Pancreas (tissue), 10 donors: ENCODE data around the gene PITHD1. TPM values are rescaled to one million over a fixed set of nuclear protein-coding genes. Genes with fewer than 3 reads are reported as not detected.
A peak's percentile ranks its signal among the peaks of the same experiment; 100 is the strongest.

Source experiments
- ATAC-seq, 4 donors: fragments of 200-7000 bp; cut with Tn5 transposase; one replicate each; pipeline versions ENCODE4 v1.8.0 to v1.9.1; 2020; ENCODE audit warnings: mild to moderate bottlenecking in 4 of 4, moderate library complexity in 4 of 4
- DNase-seq, 6 donors: peaks; one replicate each; pipeline ENCODE4 v3.0.0-alpha.2; 2020
- FAIRE-seq: peaks from 2 replicates; lab custom pipeline; 2012; peaks lifted over from hg19 to GRCh38; lab: Jason Lieb, UNC
- H3K27ac ChIP-seq, 4 donors: fragments of 200-600 bp; sonication (generic); 1 replicate in 3 of 4; 2 replicates in 1 of 4; pipeline versions ENCODE4 v1.5.0 to v1.8.0; 2020
- H3K27me3 ChIP-seq, 4 donors: fragments of 200-600 bp; one replicate each; pipeline ENCODE4 v1.8.0; 2021
- H3K36me3 ChIP-seq, 3 donors: fragments of 200-600 bp; sonication (generic) in 1 of 3; one replicate each; pipeline versions ENCODE4 v1.5.0 to v1.8.0; 2020 to 2021
- H3K4me1 ChIP-seq, 3 donors: fragments of 200-600 bp; one replicate each; pipeline ENCODE4 v1.8.0; 2021
- H3K4me3 ChIP-seq, 4 donors: fragments of 200-600 bp; sonication (generic) in 2 of 4; one replicate each; pipeline versions ENCODE4 v1.5.0 to v1.8.0; 2020 to 2021
- H3K9me3 ChIP-seq, 4 donors: fragments of 200-600 bp; one replicate each; pipeline ENCODE4 v1.8.0; 2021
- CTCF ChIP-seq, 4 donors: fragments of 200-600 bp; sonication (generic) in 3 of 4; IDR thresholded peaks; one replicate each; pipeline versions ENCODE4 v1.5.0 to v1.8.0; 2021; ENCODE audit warnings: antibody characterized with exemption in 4 of 4
- WGBS, 2 donors: extraction: QIAGEN DNeasy Blood & Tissue Kit; methylation state at CpG; one replicate each; pipeline ENCODE4 v1.1.7; 2013; 5-methylcytosine and 5-hydroxymethylcytosine counted together
- intact Hi-C, 3 donors: fragments of 100-400 bp; cut with DNase I; formaldehyde crosslinking; loops; one replicate each; pipeline versions ENCODE4 v1.11.1 to v1.14.2; 2022
- polyA plus RNA-seq, 2 donors: library from polyadenylated mRNA; stranded (reverse); fragments of 200-250 nt; gene quantifications; one replicate each; pipeline ENCODE4 v1.2.3, GENCODE V29; 2013
- total RNA-seq, 6 donors: library from RNA; stranded (reverse); fragmentation: NEBNext Ultra II Directional in 4 of 6; extraction: Animal tissue kit (Norgen Biotek cat#: 25700) in 4 of 6; gene quantifications; one replicate each; pipeline versions ENCODE4 v1.2.1 to v1.2.4, GENCODE V29; 2021 to 2023
- donor health status: healthy with polysubstance abuse.
- donor health status: DM: no; HTN: no; CAD: no; lungs with moderate emphysema.
- donor health status: DM: no; HTN: no; CAD: no.
- donor health status: control.
- donor health status: control.
- donor health status: Bipolar disorder and iron deficiency.
- donor health status: DM: yes; HTN: yes; CAD: no.
- donor health status: DM: no; HTN: no; CAD: no.
- donor health status: DM: no; HTN: no; CAD: no.
- donor health status: DM: yes; HTN: yes; CAD: no.

PITHD1 gene
- total and polyA plus RNA-seq, 8 donors: 17.3 to 36.8 (median 19.9) TPM

- ATAC-seq: no peak
Measured at GRCh38 chr1:23757812-23758211, 20.4 kb upstream of the PITHD1 start.

GRCh38 chr1:23759277-23759676 is 18.9 kb upstream of the PITHD1 start:
- no peak for ATAC-seq
- Histone ChIP-seq H3K4me3 (no peak overlapping the region), H3K9me3 (no peaks in the 10 kb centered on the region), H3K4me1 (no peaks in the 10 kb centered on the region), H3K27ac (no peak overlapping the region), H3K36me3 (peaks cover 12 to 71% (median 51%) of the 10 kb centered on the region in 3 donors), H3K27me3 (no peaks in the 10 kb centered on the region)
- DNase-seq: no peak
- no peak for FAIRE-seq
- WGBS, 2 donors: 44 to 45% methylated on average over 4 of the region's 4 CpGs
- TF ChIP-seq CTCF (IDR thresholded peaks at IDR 0.05): no peak
- intact Hi-C loops: no loop called here

More at GRCh38 chr1:23757812-23758211, 20.4 kb upstream of the PITHD1 start:
- Histone ChIP-seq H3K36me3 (peaks cover 12 to 86% (median 65%) of the 10 kb centered on the region in 3 donors), H3K4me3 (no peak overlapping the region), H3K27ac (no peak overlapping the region), H3K4me1 (no peaks in the 10 kb centered on the region), H3K9me3 (no peaks in the 10 kb centered on the region), H3K27me3 (no peaks in the 10 kb centered on the region)
- intact Hi-C loops: no loop called here
- 88 to 90% methylated on average over 1 of the region's 1 CpG for WGBS, 2 donors
- no peak for TF ChIP-seq CTCF (IDR thresholded peaks at IDR 0.05)
- FAIRE-seq (no peak), DNase-seq (no peak)

- Histone ChIP-seq H3K27me3 (no peaks in the 10 kb centered on the region), H3K36me3 (peaks cover 0 to 33% (median 16%) of the 10 kb centered on the region in 3 donors), H3K9me3 (no peaks in the 10 kb centered on the region), H3K27ac (no peak overlapping the region), H3K4me1 (no peaks in the 10 kb centered on the region), H3K4me3 (no peak overlapping the region)
- no peak for FAIRE-seq
- 65 to 67% methylated on average over 7 of the region's 7 CpGs for WGBS, 2 donors
- DNase-seq: no peak
- intact Hi-C loops: no loop called here
- TF ChIP-seq CTCF (IDR thresholded peaks at IDR 0.05): no peak
- ATAC-seq: peak in 2 of 4 donors; percentile 20 to 29
Measured at GRCh38 chr1:23763041-23763577, 15.1 kb upstream of the PITHD1 start.

- H3K27me3 ChIP-seq: no peaks in the 10 kb centered on the region
- H3K4me3 ChIP-seq: no peak overlapping the region
- H3K27ac ChIP-seq: no peak overlapping the region
- H3K9me3 ChIP-seq: no peaks in the 10 kb centered on the region
- FAIRE-seq (no peak), DNase-seq (no peak), ATAC-seq (no peak)
- 70 to 78% methylated on average over 5 of the region's 5 CpGs for WGBS, 2 donors
- TF ChIP-seq CTCF (IDR thresholded peaks at IDR 0.05): no peak
- no peaks in the 10 kb centered on the region for H3K36me3 ChIP-seq
- intact Hi-C loops: no loop called here
- H3K4me1 ChIP-seq: no peaks in the 10 kb centered on the region
Measured at GRCh38 chr1:23768733-23769132, 9.5 kb upstream of the PITHD1 start.
